GM19395 (cell line): Measurements from ENCODE around the gene CAMTA1.

ENCODE experiments used
- ATAC-seq: cut with Tn5 transposase; IDR thresholded peaks from one replicate; pipeline ENCODE4 v1.9.1; 2021; ENCODE audit warnings: mild to moderate bottlenecking, moderate library complexity; ENCODE audit not compliant: unreplicated experiment

CAMTA1 gene

DNA sequence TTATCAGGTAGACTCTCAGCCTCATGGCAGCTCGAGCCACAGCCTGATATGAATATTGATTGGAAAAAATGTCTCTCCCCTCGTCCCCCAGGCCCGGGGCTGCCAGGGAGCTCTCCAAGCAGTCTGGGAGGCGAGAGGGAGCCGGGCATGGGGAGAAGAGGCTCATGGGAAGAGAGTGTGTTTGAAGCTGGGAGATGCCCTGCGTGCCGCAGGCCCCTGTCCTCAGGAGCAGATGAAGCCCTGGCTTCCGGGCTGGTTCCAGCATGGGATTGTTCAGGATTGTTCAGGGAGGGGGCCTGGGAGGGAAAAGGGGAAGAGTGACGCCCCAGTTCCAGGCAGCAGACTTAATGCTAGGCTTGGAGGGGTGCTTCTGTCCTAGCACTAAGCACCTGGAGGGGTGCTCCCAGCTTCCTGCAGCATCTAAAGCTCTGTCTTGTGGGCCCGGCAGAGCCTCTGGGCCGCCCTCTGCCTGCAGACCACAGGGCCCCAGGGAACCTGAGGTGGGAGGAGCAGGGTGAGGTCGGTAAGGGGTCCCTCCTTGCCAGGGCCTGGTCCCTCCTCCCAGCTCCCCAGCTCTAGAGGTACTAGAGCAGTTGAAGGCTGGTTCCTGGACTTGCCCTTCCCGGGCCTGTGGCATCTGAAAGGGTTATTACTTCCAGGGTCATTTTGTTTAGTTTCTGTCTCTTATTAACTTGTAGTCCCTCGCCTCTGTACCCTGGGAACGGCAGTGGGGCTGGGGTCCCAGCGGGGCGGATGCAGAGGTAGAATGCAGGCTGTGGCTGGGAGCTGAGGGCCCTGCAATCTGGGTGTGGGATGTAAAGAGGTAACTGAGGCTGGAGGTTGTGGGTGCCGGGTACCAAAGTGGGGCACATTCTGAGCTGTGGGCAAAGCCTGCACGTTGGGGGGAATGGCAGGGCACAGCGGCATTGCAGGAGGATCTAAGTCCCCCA is 651.1 kb downstream of the CAMTA1 start:
- ATAC-seq, result no peak

DNA sequence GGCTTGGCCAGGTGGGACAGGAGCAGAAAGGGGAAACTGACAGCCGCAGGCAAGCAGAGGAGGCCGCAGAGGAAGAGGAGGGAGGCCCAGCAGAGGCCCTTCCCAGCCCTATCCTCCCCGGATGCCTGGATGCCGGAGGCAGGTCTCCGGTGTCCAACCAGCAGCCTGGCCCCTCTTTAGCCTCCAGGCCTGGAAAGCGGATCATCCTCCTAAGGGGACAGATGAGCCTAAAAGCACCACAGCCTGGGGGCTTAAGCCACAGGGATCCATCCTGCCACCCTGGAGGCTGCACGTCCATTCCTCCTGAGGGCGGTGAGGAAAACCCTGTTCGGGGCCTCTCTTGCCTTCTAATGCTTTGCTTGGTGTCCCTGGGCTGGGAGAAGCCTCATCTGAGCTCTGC is 651.8 kb downstream of the CAMTA1 start:
- ATAC-seq, result no peak

- no peak for ATAC-seq
Measured at GRCh38 chr1:7437608-7438395, 652.5 kb downstream of the CAMTA1 start.

- no peak for ATAC-seq
Measured at GRCh38 chr1:7438396-7438785, 653.1 kb downstream of the CAMTA1 start.

GRCh38 chr1:7438921-7439655 is 653.8 kb downstream of the CAMTA1 start:
- no peak for ATAC-seq

GRCh38 chr1:7440154-7440553 is 654.9 kb downstream of the CAMTA1 start:
- no peak for ATAC-seq

DNA sequence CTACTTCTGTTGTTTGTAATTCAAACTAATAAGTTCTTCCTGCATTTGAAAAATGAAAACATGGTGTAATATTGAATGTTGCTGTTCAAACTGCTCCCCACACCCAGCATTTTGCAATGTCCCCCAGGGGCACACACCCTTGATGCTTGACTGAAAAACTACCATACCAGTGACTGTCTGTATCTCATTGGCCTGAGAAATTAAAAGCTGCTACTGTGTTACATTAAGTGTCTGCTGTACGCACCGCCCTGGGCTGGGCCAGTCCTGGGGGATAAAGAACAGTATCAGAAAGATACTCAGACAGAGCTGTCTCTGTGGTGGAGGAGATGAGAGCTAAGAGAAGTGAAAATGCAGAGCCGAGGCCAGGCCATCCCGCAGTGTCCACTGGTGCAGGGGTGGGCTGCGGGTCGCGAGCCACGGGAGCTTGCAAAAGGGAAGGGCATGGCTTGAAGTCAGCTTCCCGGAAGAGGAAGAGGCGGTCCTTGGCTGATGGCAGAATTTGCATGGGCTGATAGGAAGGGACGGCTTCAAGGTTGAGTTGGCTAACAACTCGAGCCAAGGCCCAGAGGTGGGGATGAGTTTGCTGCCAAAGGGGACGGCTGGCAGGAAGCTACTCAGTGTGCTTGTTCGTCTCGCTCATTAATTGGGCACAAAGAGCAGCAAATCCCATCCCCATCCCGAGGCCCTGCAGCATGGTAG is 656.0 kb downstream of the CAMTA1 start:
- no peak for ATAC-seq

DNA sequence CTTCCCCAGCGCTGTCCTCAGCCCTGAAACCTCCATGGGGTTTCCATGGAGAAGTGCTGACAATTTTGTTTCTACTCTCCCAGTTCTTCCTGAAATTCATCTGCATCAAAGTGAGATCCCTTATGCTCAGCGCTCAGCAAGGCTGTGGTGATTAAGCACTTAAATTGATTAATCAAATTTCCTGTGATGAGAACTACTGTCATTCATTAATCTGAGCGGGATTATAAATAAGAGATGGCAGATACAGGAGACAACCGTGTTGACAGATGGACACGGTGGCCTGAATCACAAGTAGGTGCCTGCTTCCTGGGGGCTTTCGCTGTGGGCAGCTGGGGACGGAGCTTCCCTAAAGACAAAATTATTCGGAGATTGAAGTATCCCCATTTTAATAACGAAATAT is 656.8 kb downstream of the CAMTA1 start:
- no peak for ATAC-seq

GRCh38 chr1:7442918-7443317 is 657.7 kb downstream of the CAMTA1 start:
- ATAC-seq, result no peak

- ATAC-seq, result no peak
Measured at GRCh38 chr1:7444363-7444762, 659.1 kb downstream of the CAMTA1 start.

DNA sequence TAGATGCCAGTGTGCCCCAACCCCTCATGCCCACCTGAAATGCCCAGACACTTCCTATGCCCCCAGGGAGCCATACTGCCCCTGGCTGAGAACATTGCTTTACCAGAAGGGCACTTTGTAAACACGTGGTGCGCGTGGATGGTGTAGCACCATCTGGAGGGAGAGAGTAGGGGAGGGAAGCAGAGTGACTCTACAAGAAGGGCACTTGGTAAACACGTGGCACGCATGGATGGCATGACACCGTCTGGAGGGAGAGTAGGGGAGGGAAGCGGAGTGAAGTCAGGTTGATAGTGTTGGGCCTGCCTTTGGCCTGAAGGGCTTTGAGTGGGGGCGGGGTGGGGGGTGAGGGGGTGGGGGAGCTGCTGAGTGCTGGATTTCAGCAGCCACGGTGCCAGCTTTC is 661.8 kb downstream of the CAMTA1 start:
- ATAC-seq, result no peak

GRCh38 chr1:7447736-7448135 is 662.5 kb downstream of the CAMTA1 start:
- no peak for ATAC-seq

DNA sequence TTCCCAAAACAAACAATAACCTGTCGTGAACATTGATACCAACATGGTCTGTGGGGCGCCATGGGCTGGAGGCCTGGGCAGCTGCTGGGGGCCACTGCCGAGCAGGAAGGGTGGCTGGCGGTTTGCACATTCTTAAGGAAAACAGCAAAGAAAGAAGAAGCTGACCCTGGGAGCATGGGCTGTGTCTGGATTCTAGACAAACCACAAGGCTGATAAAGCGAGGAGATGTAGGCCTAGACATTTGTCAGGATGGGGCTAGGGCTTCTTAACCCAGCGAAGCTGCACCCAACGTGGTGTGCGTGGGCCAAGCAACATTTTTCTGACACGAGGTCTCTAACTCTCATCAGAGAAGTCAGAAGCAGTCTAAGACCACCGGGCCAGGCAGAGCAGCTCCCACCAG is 663.7 kb downstream of the CAMTA1 start:
- no peak for ATAC-seq

DNA sequence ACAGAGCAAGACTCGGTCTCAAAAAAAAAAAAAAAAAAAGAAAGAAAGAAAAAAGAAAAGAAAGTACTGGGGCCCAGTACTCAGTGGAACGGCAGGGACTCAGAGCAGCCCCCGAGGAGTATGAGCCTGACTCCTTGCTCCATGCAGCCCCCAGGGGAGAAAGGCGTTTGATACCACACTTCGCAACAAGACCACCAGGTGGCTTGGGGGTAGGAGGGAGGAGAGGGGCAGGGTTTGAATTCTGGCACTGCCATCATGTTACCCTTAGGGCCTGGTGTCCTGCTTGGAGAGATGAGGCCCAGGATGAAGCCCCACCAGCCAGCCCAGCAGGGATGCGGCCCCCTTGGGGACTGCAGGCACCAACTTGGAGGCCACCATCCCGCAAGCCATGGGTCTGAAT is 664.5 kb downstream of the CAMTA1 start:
- no peak for ATAC-seq

GRCh38 chr1:7450838-7451237 is 665.6 kb downstream of the CAMTA1 start:
- no peak for ATAC-seq

- ATAC-seq, result no peak
Measured at GRCh38 chr1:7453038-7453437, 667.8 kb downstream of the CAMTA1 start.

DNA sequence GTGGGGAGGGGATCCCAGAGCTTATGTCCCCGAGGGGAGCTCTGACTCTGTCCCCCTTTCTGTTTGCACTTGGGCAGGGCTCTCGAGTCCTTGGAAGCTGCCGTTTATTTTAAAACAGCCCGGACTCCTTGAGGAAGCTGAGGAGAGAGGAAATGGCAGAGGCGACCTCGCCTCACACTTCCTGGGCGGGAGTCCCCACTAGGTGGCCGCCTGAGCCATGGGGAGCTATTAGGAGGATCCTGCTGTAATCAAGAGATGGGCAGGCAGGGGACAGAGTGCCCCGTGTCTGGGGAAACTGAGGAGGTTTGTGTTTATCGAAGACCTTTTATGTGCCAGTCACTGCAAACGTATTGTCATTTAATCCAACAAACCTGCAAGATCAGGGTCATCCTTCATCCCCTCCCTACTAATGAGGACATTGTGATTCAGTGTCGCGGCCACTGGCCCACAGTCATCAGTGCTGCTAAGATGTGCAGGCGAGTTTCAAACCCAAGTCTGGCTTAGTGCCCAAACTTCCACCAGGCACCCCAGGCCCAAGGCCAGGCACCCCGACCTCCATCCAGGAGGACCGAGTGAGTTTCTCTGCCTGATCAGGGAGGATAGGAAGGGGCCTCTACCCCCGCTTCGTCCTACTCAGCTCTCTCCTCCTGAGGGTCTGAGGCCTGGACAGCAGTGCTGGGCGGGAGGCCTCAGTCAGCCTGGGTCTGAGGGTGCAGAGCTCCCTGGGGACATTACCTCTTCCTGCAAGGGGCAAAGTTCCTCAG is 669.0 kb downstream of the CAMTA1 start:
- no peak for ATAC-seq

- ATAC-seq, result no peak
Measured at GRCh38 chr1:7454895-7455784, 669.9 kb downstream of the CAMTA1 start.
